ENCODE results near the gene ZBTB37.
"Not testable (repeated sequence)": the region's sequence is repeated elsewhere in the genome, so short reads cannot be mapped to it uniquely, and the experiment has no call there.

ZBTB37 gene

DNA sequence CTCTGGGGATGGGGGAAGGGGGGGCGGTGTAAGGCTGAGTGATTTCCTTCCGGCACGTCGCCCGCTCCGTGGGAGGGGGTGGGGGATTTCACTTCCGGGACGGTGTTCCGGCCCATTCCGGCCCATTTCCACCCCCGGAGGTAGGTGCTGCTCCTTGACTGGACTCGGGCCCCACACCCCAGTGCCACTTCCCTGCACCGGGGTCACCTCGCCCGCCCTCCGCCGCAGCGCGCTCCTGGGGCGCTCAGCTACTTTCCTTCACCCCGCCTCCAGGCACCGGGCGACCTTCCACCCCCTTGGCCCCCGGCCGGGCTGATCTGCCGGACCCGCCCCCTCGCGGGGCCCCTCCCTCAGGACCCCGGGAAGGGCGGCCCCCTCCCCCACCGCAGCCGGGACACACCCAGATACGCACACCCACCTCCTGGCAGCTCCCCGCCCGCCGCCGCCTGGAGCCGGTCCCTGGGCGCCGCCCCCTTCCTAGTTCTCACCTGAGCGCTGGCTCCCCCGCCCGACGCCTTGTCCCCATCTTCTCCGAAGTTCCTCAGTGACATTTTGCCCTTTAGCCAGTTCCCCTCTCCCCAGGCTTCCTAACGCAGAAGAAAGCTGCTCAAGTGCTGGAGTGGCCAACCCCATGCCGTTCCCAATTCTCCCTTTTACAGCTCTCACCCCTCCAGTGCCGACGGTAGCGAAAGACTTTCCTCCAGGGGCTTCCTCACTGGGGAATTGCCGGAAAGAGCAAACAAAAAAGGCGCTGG, at the start of gene ZBTB37:
Gene ZBTB37 (plus strand): TSS at position 115 of the 755 bp plus-strand sequence. CDS start 1,846 bp downstream, outside the sequence.
- DNase-seq = peak; percentile 85

- no peak for DNase-seq
Measured at GRCh38 chr1:173818459-173818858, 49.7 kb upstream of the ZBTB37 start.

GRCh38 chr1:173821680-173822079, 46.5 kb upstream of the ZBTB37 start:
- no peak for DNase-seq

GRCh38 chr1:173823781-173824314, 44.3 kb upstream of the ZBTB37 start:
- DNase-seq = no peak

- peak; percentile 84 for DNase-seq
Measured at GRCh38 chr1:173824315-173825081, 43.7 kb upstream of the ZBTB37 start, which contains the start of the genes CENPL and DARS2. CENPL (minus strand) TSS chr1:173824883; CDS start chr1:173811299, 13,584 bp downstream. DARS2 (plus strand) TSS chr1:173824673; CDS start chr1:173825230, 557 bp downstream.

- DNase-seq = no peak
Measured at GRCh38 chr1:173827611-173828010, 40.6 kb upstream of the ZBTB37 start.

- no peak for DNase-seq
Measured at GRCh38 chr1:173832748-173833147, 35.4 kb upstream of the ZBTB37 start.

DNA sequence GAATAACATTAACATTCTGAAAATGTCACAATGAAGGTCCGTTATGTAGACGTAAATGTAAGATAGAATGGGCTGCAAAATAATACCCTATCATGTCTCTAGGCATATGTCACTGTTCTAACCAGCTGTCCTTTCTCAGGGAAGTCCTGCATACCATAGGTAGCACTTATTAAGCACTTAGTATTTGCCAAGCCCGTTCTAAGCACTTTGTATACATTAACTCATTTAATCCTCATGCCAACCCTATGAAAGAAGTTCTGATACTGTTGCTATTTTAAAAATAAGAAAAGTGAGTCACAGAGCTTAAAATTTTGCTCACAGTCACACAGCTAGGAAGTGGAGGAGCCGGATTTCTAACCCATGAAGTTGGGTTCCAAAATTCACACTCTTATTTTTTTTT, 16.1 kb upstream of the ZBTB37 start:
- no peak for DNase-seq

GRCh38 chr1:173853074-173853473, 15.1 kb upstream of the ZBTB37 start:
- DNase-seq = no peak

GRCh38 chr1:173856014-173856413, 12.2 kb upstream of the ZBTB37 start:
- DNase-seq = no peak

GRCh38 chr1:173856903-173857302, 11.3 kb upstream of the ZBTB37 start:
- no peak for DNase-seq

- DNase-seq = no peak
Measured at GRCh38 chr1:173857363-173857917, 10.7 kb upstream of the ZBTB37 start.

DNA sequence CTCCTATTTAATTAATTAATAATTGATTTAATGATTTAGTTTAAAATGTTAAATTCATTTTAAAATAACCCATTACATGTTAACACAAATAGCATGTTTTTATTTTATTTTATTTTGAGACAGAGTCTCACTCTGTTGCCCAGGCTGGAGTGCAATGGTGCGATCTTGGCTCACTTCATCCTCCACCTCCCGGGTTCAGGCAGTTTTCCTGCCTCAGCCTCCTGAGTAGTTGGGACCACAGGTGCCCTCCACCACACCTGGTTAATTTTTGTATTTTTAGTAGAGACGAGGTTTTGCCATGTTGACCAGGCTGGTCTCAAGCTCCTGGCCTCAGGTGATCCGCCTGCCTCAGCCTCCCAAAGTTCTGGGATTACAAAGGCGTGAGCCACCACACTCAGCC, 8.6 kb upstream of the ZBTB37 start:
- not testable (repeated sequence) for DNase-seq

- no peak for DNase-seq
Measured at GRCh38 chr1:173860065-173860464, 8.1 kb upstream of the ZBTB37 start.

GRCh38 chr1:173861731-173862145, 6.4 kb upstream of the ZBTB37 start:
- DNase-seq = no peak

DNA sequence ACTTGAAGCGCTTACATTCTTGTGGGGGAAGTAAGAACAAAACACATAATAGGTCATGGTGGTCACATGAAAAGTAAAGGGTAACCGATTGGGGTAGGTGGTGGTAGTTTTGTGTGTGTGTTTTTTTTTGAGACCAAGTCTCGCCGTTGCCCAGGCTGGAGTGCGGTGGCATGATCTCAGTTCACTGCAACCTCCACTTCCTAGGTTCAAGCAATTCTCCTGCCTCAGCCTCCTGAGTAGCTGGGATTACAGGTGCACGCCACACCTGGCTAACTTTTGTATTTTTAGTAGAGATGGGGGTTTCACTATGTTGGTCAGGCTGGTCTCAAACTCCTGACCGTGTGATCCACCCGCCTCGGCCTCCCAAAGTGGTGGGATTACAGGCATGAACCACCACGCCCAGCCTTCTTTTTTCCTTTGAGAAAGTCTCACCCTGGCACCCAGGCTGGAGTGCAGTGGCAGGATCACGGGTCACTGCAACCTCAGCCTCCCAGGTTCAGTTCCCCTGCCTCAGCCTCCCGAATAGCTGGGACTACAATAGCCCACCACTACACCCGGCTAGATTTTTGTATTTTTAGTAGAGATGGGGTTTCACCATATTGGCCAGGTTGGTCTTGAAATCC, 5.9 kb upstream of the ZBTB37 start:
- not testable (repeated sequence) for DNase-seq

GRCh38 chr1:173862769-173863223, 5.4 kb upstream of the ZBTB37 start:
- no peak for DNase-seq

GRCh38 chr1:173863224-173864161, 4.7 kb upstream of the ZBTB37 start:
- DNase-seq = no peak

DNA sequence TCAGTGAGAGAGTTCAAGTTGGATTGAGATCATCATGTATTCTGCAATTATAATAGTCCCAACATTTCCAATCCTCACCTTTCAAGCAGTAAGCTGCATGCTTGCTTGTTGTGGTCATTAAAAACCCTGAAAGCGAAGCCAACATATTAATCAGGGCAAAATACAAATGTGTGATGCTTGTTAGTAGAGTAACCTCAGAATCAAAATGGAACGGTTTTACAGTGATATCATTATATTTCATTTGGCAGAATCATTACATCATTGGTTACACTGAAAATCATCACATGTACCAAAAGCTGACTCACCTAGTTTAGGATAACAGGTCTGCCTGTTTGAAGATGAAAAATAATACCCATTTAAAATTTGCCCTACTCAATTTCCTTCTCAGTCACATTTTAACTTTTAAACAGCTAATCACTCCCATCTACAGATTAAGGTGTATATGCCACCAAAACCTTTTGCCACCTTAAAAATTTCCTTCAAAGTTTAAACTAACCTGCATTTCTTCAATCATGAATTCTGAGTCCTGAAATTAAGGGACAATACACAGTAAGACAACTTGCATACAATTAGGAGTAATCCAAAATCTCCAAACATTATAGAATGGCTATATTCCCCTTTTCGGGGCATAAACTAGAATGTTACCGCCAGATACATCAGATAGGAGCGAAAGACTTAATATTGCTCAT, 3.9 kb upstream of the ZBTB37 start:
- DNase-seq = no peak

- no peak for DNase-seq
Measured at GRCh38 chr1:173865468-173866164, 2.6 kb upstream of the ZBTB37 start.

Data from activated CD4-positive, alpha-beta T cell treated with anti-CD3 and anti-CD28 coated beads for 1 hour (primary cell).